Measurements from ENCODE around the gene GOLT1B. TPM values are rescaled to one million over a fixed set of nuclear protein-coding genes. Genes with fewer than 3 reads are reported as not detected.

GOLT1B gene
- total RNA-seq, 1 donor from 2014 or later = 52.8 TPM

- Histone ChIP-seq H3K4me3 (ENCODE audit: low read depth, low read length) (no peak overlapping the region), H3K27me3 (ENCODE audit: control insufficient read depth, insufficient read depth, low read length) (no peaks in the 10 kb centered on the region), H3K36me3 (ENCODE audit: control insufficient read depth, insufficient read depth, low read length) (no peaks in the 10 kb centered on the region)
- no peak for TF ChIP-seq CTCF (IDR thresholded peaks at IDR 0.05; ENCODE audit: insufficient read depth, low read length, poor library complexity, severe bottlenecking)
- no peak for DNase-seq (ENCODE audit: low read depth)
Observed at GRCh38 chr12:21538061-21538653, 36.6 kb downstream of the GOLT1B start.

DNA sequence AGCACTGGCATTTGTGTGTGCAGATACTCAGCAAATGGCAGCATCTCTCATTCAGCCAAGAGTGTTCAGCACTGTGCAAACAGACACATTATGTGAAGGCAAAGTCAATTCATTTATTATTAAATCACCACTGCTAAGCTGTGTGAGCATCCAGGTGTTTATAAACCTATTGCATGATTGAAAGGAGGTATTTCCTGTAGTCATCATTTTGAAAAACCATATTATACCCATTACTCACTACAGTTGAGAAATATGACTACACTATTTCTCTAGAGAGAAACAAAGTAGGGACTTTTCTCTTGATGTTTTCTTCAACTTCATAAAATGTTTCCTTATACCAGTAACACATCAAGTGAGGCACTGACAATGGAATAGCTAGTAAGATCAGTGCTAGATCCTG is 38.2 kb downstream of the GOLT1B start:
- Histone ChIP-seq H3K36me3 (ENCODE audit: control insufficient read depth, insufficient read depth, low read length) (no peaks in the 10 kb centered on the region), H3K4me3 (ENCODE audit: low read depth, low read length) (no peak overlapping the region), H3K27me3 (ENCODE audit: control insufficient read depth, insufficient read depth, low read length) (no peaks in the 10 kb centered on the region)
- no peak for TF ChIP-seq CTCF (IDR thresholded peaks at IDR 0.05; ENCODE audit: insufficient read depth, low read length, poor library complexity, severe bottlenecking)
- no peak for DNase-seq (ENCODE audit: low read depth)

- no peak for TF ChIP-seq CTCF (IDR thresholded peaks at IDR 0.05; ENCODE audit: insufficient read depth, low read length, poor library complexity, severe bottlenecking)
- no peak for DNase-seq (ENCODE audit: low read depth)
- Histone ChIP-seq H3K4me3 (ENCODE audit: low read depth, low read length) (no peak overlapping the region), H3K36me3 (ENCODE audit: control insufficient read depth, insufficient read depth, low read length) (no peaks in the 10 kb centered on the region), H3K27me3 (ENCODE audit: control insufficient read depth, insufficient read depth, low read length) (no peaks in the 10 kb centered on the region)
Observed at GRCh38 chr12:21541773-21542172, 40.2 kb downstream of the GOLT1B start.

DNA sequence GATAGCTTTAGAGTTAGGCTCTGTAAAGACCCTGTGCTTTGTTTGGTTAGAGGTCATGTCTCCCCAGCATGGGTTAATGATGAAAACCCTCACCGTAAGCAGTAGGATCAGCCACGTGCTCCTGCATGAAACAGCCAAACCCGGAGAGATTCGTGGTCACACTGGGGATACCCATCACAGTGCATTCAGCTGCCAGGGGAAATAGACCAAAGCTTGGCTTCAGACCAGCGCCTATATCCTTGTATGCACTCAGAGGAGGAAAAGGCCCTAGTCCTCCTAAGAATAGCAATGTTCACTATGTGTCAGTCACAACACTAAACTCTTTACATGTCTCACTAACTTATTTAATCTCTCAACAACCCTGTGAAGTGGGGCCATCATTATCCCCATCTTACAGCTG is 40.8 kb downstream of the GOLT1B start:
- TF ChIP-seq CTCF (IDR thresholded peaks at IDR 0.05; ENCODE audit: insufficient read depth, low read length, poor library complexity, severe bottlenecking) = no peak
- no peaks in the 10 kb centered on the region for H3K36me3 ChIP-seq (ENCODE audit: control insufficient read depth, insufficient read depth, low read length)
- H3K4me3 ChIP-seq (ENCODE audit: low read depth, low read length) = no peak overlapping the region
- DNase-seq (ENCODE audit: low read depth) = no peak
- H3K27me3 ChIP-seq (ENCODE audit: control insufficient read depth, insufficient read depth, low read length) = no peaks in the 10 kb centered on the region

- Histone ChIP-seq H3K4me3 (ENCODE audit: low read depth, low read length) (no peak overlapping the region), H3K36me3 (ENCODE audit: control insufficient read depth, insufficient read depth, low read length) (no peaks in the 10 kb centered on the region), H3K27me3 (ENCODE audit: control insufficient read depth, insufficient read depth, low read length) (no peaks in the 10 kb centered on the region)
- TF ChIP-seq CTCF (IDR thresholded peaks at IDR 0.05; ENCODE audit: insufficient read depth, low read length, poor library complexity, severe bottlenecking) = no peak
- no peak for DNase-seq (ENCODE audit: low read depth)
Observed at GRCh38 chr12:21543151-21543550, 41.6 kb downstream of the GOLT1B start.

DNA sequence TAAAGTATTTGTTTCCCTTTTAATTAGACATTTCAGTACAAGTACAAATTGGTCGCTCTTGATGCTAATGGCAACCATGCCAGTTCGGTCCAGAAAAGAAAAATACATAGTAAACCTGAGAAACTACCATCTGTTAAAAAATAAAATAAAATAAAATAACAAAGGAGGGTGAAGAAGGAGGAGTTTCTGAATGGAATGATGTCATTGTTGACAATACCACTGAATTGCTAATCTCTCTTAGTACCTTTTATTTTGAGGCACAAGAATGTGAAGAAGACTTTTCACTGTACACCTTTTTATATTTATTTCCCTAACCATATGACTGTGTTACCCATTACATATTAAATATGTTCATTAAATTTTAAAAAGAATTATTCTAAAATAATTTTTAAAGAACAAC is 44.0 kb downstream of the GOLT1B start:
- Histone ChIP-seq H3K4me3 (ENCODE audit: low read depth, low read length) (no peak overlapping the region), H3K36me3 (ENCODE audit: control insufficient read depth, insufficient read depth, low read length) (no peaks in the 10 kb centered on the region), H3K27me3 (ENCODE audit: control insufficient read depth, insufficient read depth, low read length) (no peaks in the 10 kb centered on the region)
- TF ChIP-seq CTCF (IDR thresholded peaks at IDR 0.05; ENCODE audit: insufficient read depth, low read length, poor library complexity, severe bottlenecking) = no peak
- no peak for DNase-seq (ENCODE audit: low read depth)
